Retinal pigment epithelial cell (primary cell): ENCODE results near the gene TPSD1.
A peak's percentile ranks its signal among the peaks of the same experiment; 100 is the strongest.
"Not testable (repeated sequence)": the region's sequence is repeated elsewhere in the genome, so short reads cannot be mapped to it uniquely, and the experiment has no call there.

Experiments
- DNase-seq: peaks from one replicate; pipeline ENCODE4 v3.0.0-alpha.2; 2010; ENCODE audit warnings: low read depth
- H3K4me3 ChIP-seq: 2 replicates; pipeline ENCODE4 v1.5.1; 2011; ENCODE audit warnings: mild to moderate bottlenecking, low read length, control low read depth, moderate library complexity
- TF ChIP-seq, protein P1 (sequence below): conservative IDR thresholded peaks from 2 replicates; pipeline ENCODE4 v1.5.1; 2011; ENCODE audit warnings: low read depth, low read length, control low read depth, inconsistent platforms

TPSD1 gene

GRCh38 chr16:1290860-1291575, 35.1 kb downstream of the TPSD1 start:
- DNase-seq: no peak

GRCh38 chr16:1291576-1291974, 35.7 kb downstream of the TPSD1 start:
- H3K4me3 ChIP-seq: no peak overlapping the region
- TF ChIP-seq, protein P1, sequence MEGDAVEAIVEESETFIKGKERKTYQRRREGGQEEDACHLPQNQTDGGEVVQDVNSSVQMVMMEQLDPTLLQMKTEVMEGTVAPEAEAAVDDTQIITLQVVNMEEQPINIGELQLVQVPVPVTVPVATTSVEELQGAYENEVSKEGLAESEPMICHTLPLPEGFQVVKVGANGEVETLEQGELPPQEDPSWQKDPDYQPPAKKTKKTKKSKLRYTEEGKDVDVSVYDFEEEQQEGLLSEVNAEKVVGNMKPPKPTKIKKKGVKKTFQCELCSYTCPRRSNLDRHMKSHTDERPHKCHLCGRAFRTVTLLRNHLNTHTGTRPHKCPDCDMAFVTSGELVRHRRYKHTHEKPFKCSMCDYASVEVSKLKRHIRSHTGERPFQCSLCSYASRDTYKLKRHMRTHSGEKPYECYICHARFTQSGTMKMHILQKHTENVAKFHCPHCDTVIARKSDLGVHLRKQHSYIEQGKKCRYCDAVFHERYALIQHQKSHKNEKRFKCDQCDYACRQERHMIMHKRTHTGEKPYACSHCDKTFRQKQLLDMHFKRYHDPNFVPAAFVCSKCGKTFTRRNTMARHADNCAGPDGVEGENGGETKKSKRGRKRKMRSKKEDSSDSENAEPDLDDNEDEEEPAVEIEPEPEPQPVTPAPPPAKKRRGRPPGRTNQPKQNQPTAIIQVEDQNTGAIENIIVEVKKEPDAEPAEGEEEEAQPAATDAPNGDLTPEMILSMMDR: no peak
- DNase-seq: no peak

More at GRCh38 chr16:1290860-1291575, 35.1 kb downstream of the TPSD1 start:
- TF ChIP-seq, protein P1: no peak
- H3K4me3 ChIP-seq: no peak overlapping the region

- DNase-seq, H3K4me3 ChIP-seq: not testable (repeated sequence)
These were observed 36.3 kb downstream of the TPSD1 start for GRCh38 chr16:1292208-1292607.

DNA sequence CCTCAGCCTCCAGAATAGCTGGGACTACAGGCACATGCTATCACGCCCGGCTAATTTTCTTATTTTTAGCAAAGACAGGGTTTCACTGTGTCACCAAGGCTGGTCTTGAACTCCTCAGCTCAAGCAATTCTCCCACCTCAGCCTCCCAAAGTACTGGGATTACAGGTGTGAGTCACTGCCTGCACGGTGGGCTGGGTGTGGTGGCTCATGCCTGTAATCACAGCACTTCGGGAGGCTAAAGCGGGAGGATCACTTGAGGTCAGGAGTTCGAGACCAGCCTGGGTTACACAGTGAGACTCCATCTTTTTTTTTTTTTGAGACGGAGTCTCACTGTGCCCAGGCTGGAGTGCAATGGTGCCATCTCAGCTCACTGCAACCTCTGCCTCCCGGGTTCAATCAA, 36.9 kb downstream of the TPSD1 start:
- H3K4me3 ChIP-seq, DNase-seq: not testable (repeated sequence)

DNA sequence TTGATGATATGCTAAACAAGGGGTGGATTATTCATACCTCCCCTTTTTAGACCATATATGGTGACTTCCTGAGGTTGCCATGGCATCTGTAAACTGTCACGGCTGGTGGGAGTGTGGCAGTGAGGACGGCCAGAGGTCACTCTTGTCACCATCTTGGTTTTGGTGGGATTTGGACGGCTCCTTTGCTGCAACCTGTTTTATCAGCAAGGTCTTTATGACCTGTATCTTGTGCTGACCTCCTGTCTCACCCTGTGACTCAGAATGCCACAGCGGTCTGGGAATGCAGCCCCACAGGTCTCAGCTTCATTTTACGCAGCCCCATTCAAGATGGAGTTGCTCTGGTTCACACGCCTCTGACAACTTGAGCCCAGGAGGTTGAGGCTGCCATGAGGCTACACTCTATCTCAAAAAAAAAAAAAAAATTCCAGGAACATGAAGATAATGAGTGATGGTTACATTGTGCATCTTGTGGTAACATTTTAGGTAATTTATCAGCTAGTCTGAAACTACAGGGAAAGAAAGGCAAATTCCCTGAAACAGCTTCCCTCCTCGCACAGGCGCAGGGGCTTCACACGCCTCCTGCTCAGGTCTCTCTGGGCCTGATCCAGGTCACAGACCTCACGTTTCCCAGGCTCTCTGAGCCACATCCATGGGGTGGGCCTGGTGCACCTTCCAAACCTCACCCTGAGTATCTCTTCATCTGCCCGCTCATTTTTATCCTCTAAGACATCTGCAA, 38.2 kb downstream of the TPSD1 start:
- no peak overlapping the region for H3K4me3 ChIP-seq
- TF ChIP-seq, protein P1: no peak
- DNase-seq: no peak

DNA sequence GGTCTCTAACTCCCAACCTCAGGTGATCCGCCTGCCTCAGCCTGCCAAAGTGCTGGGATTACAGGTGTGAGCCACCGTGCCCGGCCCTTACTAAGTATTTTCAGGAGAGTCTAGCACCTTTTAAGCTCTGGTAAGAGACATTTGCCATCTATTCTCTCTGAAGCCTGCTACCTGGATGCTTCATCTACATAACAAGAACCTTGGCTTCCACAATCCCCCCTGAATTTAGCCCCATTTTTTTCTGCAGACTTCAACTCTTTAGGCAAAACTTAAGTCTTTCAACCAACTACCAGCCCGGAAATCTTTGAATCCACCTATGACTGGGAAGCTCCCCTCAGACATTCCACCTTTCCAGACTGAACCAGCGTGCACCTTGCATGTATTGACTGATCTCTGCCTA, 39.6 kb downstream of the TPSD1 start:
- TF ChIP-seq, protein P1: no peak
- no peak for DNase-seq
- H3K4me3 ChIP-seq: no peak overlapping the region

DNA sequence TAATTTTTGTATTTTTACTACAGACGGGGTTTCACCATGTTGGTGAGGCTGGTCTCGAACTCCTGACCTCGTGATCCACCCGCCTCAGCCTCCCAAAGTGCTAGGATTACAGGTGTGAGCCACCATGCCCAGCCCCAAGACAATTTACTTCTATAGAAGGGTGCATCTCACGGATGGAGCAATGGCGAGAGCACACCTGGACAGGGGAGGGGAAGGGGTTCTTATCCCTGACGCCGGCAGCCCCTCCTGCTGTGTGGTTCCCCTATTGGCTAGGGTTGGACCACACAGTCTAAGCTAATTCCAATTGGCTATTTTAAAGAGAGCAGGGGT, 40.8 kb downstream of the TPSD1 start:
- H3K4me3 ChIP-seq, DNase-seq: not testable (repeated sequence)

- TF ChIP-seq, protein P1: no peak
- peak; percentile 51 for DNase-seq
- no peak overlapping the region for H3K4me3 ChIP-seq
These were observed 41.3 kb downstream of the TPSD1 start for GRCh38 chr16:1297018-1297696.
